Right lobe of liver (tissue), 4 donors: Measurements from ENCODE around the gene NUFIP2.

ENCODE experiments used
- POLR2A ChIP-seq: fragments of 450-650 bp; IDR thresholded peaks from one replicate; pipeline ENCODE4 v1.6.1; 2017; ENCODE audit warnings: antibody characterized with exemption, mild to moderate bottlenecking
- TF ChIP-seq, protein P1 (sequence below), 4 donors: fragments of 200-600 bp in 3 of 4; fragments of 450-650 bp in 1 of 4; IDR thresholded peaks; one replicate each; pipeline versions ENCODE4 v1.5.1 to v1.8.0; 2016 to 2022; ENCODE audit warnings: antibody characterized with exemption in 4 of 4, mild to moderate bottlenecking in 2 of 4
- donor health status: DM: no; HTN: no; CAD: no.
- donor health status: DM: no; HTN: no; CAD: no.
- donor health status: DM: no; HTN: yes; CAD: no.

DNA sequence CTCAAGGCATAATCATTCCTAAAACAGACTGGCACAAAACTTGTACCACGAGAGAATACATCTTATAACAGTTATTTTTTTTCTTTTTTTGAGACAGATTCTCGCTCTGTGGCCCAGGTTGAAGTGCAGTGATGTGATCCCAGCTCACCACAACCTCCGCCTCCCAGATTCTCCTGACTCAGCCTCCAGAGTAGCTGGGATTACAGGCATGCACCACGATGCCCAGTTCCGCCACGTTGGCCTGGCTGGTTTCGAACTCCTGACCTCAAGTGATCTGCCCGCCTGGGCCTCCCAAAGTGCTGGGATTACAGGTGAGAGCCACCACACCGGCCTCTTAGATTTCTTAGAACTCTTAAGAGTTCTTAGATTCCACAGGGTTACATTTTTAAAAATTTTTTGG is 4.1 kb downstream of the NUFIP2 start:
- TF ChIP-seq, protein P1, sequence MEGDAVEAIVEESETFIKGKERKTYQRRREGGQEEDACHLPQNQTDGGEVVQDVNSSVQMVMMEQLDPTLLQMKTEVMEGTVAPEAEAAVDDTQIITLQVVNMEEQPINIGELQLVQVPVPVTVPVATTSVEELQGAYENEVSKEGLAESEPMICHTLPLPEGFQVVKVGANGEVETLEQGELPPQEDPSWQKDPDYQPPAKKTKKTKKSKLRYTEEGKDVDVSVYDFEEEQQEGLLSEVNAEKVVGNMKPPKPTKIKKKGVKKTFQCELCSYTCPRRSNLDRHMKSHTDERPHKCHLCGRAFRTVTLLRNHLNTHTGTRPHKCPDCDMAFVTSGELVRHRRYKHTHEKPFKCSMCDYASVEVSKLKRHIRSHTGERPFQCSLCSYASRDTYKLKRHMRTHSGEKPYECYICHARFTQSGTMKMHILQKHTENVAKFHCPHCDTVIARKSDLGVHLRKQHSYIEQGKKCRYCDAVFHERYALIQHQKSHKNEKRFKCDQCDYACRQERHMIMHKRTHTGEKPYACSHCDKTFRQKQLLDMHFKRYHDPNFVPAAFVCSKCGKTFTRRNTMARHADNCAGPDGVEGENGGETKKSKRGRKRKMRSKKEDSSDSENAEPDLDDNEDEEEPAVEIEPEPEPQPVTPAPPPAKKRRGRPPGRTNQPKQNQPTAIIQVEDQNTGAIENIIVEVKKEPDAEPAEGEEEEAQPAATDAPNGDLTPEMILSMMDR (IDR thresholded peaks at IDR 0.05), result no peak
- TF ChIP-seq POLR2A, result no peak
